Right lobe of liver (tissue), 4 donors: Measurements from ENCODE around the gene AKR1B1.

Experiments used
- POLR2A ChIP-seq: fragments of 450-650 bp; IDR thresholded peaks from one replicate; pipeline ENCODE4 v1.6.1; 2017; ENCODE audit warnings: antibody characterized with exemption, mild to moderate bottlenecking
- TF ChIP-seq, protein P1 (sequence below), 4 donors: fragments of 200-600 bp in 3 of 4; fragments of 450-650 bp in 1 of 4; IDR thresholded peaks; one replicate each; pipeline versions ENCODE4 v1.5.1 to v1.8.0; 2016 to 2022; ENCODE audit warnings: antibody characterized with exemption in 4 of 4, mild to moderate bottlenecking in 2 of 4
- donor health status: DM: no; HTN: no; CAD: no.
- donor health status: DM: no; HTN: no; CAD: no.
- donor health status: DM: no; HTN: yes; CAD: no.

DNA sequence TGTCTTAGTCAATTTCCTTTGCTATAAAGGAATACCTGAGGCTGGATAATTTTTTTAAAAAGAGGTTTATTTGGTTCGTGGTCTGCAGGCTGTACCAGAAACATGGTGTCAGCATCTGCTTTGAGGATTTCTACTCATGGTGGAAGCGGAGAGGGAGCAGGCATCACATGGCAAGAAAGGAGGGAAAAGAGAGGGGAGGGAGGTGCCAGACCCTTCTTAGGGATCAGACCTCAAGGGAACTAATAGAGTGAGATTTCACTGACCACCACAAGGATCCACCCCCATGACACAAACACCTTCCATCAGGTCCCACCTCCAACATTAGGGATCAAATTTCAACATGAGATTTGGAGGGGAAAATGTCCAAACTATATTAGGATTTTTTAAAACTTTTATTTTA is 41.5 kb upstream of the AKR1B1 start:
- TF ChIP-seq, protein P1, sequence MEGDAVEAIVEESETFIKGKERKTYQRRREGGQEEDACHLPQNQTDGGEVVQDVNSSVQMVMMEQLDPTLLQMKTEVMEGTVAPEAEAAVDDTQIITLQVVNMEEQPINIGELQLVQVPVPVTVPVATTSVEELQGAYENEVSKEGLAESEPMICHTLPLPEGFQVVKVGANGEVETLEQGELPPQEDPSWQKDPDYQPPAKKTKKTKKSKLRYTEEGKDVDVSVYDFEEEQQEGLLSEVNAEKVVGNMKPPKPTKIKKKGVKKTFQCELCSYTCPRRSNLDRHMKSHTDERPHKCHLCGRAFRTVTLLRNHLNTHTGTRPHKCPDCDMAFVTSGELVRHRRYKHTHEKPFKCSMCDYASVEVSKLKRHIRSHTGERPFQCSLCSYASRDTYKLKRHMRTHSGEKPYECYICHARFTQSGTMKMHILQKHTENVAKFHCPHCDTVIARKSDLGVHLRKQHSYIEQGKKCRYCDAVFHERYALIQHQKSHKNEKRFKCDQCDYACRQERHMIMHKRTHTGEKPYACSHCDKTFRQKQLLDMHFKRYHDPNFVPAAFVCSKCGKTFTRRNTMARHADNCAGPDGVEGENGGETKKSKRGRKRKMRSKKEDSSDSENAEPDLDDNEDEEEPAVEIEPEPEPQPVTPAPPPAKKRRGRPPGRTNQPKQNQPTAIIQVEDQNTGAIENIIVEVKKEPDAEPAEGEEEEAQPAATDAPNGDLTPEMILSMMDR (IDR thresholded peaks at IDR 0.05): no peak
- TF ChIP-seq POLR2A: no peak
